KMS-11 (cell line): ENCODE results near the gene FGF12.

Source experiments
- H2AFZ ChIP-seq: fragments of 200-600 bp; sonication (generic); 2 replicates; pipeline ENCODE4 v1.6.1; 2016; ENCODE audit warnings: antibody characterized with exemption, mixed run types, low read depth
- H3K27ac ChIP-seq: fragments of 200-600 bp; sonication (generic); 2 replicates; pipeline ENCODE4 v1.6.1; 2016; ENCODE audit warnings: mild to moderate bottlenecking, mixed run types
- H3K27me3 ChIP-seq: fragments of 200-600 bp; sonication (generic); 2 replicates; pipeline ENCODE4 v1.6.1; 2017; ENCODE audit warnings: mild to moderate bottlenecking, low read depth, mixed run types, moderate library complexity; ENCODE audit not compliant: insufficient read depth
- H3K36me3 ChIP-seq: fragments of 200-600 bp; sonication (generic); 2 replicates; pipeline ENCODE4 v1.6.1; 2017; ENCODE audit warnings: mild to moderate bottlenecking, mixed run types; ENCODE audit not compliant: insufficient read depth
- H3K4me1 ChIP-seq: fragments of 200-600 bp; sonication (generic); 2 replicates; pipeline ENCODE4 v1.6.1; 2016; ENCODE audit warnings: mild to moderate bottlenecking, low read depth, mixed run types; ENCODE audit not compliant: poor library complexity, severe bottlenecking
- H3K4me2 ChIP-seq: fragments of 200-600 bp; sonication (generic); 2 replicates; pipeline ENCODE4 v1.7.0; 2016; ENCODE audit warnings: mild to moderate bottlenecking, mixed run types
- H3K4me3 ChIP-seq: fragments of 200-600 bp; sonication (generic); IDR thresholded peaks from 2 replicates; pipeline ENCODE4 v1.6.1; 2017; ENCODE audit warnings: low read depth, low read length, mixed read lengths; ENCODE audit not compliant: insufficient read depth
- H3K79me2 ChIP-seq: fragments of 200-600 bp; sonication (generic); 2 replicates; pipeline ENCODE4 v1.6.1; 2016; ENCODE audit warnings: low read depth, mixed run types; ENCODE audit not compliant: insufficient read depth
- H3K9ac ChIP-seq: fragments of 200-600 bp; sonication (generic); 2 replicates; pipeline ENCODE4 v1.6.1; 2016; ENCODE audit warnings: mild to moderate bottlenecking, mixed run types
- H4K20me1 ChIP-seq: fragments of 200-600 bp; sonication (generic); 2 replicates; pipeline ENCODE4 v1.6.1; 2016; ENCODE audit warnings: mild to moderate bottlenecking, mixed run types; ENCODE audit not compliant: insufficient read depth
- TF ChIP-seq, protein P1 (sequence below): fragments of 200-600 bp; sonication (generic); conservative IDR thresholded peaks from 2 replicates; pipeline ENCODE4 v1.6.1; 2017; ENCODE audit warnings: low read depth, mild to moderate bottlenecking, antibody characterized with exemption, low read length, moderate library complexity, mixed read lengths

Gene FGF12

DNA sequence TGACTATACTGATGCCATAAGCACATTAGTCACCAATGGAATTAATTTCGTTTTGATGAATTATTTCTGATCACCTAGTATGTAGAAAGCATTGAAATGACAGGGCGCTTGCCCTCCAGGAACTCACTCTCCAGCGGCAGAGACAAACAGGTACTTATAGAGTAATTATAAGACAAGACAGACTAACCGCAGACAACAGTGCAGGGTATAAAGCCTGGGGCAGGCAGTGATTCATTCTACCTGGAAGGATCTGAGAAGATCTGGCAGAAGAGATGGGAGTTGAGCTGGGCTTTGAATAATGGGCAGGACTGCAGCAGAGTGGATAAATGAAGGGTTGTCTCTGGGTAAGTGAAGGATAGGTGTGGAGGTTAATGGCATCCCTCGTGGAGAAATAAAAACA lies 331.8 kb downstream of the FGF12 start:
- H2AFZ ChIP-seq = no peak overlapping the region
- no peak overlapping the region for H3K27ac ChIP-seq
- H4K20me1 ChIP-seq = no peaks in the 10 kb centered on the region
- no peaks in the 10 kb centered on the region for H3K27me3 ChIP-seq
- no peak overlapping the region for H3K9ac ChIP-seq
- no peak overlapping the region for H3K4me2 ChIP-seq
- no peaks in the 10 kb centered on the region for H3K4me1 ChIP-seq
- H3K36me3 ChIP-seq = no peaks in the 10 kb centered on the region
- TF ChIP-seq, protein P1, sequence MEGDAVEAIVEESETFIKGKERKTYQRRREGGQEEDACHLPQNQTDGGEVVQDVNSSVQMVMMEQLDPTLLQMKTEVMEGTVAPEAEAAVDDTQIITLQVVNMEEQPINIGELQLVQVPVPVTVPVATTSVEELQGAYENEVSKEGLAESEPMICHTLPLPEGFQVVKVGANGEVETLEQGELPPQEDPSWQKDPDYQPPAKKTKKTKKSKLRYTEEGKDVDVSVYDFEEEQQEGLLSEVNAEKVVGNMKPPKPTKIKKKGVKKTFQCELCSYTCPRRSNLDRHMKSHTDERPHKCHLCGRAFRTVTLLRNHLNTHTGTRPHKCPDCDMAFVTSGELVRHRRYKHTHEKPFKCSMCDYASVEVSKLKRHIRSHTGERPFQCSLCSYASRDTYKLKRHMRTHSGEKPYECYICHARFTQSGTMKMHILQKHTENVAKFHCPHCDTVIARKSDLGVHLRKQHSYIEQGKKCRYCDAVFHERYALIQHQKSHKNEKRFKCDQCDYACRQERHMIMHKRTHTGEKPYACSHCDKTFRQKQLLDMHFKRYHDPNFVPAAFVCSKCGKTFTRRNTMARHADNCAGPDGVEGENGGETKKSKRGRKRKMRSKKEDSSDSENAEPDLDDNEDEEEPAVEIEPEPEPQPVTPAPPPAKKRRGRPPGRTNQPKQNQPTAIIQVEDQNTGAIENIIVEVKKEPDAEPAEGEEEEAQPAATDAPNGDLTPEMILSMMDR = no peak
- H3K4me3 ChIP-seq = no peak overlapping the region
- no peaks in the 10 kb centered on the region for H3K79me2 ChIP-seq

DNA sequence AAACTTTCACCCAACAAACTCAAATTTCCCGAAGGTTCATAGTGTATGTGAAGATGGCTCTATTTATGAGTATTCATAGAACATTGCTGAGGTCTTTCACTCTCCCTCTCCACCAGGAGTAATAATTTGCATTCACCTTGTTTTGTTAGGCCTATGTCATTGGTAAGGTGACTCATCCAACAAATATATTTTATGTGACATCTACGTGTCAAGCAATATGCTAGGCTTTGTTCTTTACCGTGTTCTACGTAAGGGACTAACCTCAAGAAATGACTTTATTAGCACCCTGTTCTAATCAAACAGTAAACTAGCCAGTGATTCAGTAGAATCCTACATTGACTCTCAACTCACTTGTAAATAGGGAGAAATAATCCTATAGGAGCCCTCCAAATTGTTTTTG lies 334.4 kb downstream of the FGF12 start:
- Histone ChIP-seq H3K9ac (no peak overlapping the region), H4K20me1 (no peaks in the 10 kb centered on the region), H3K36me3 (no peaks in the 10 kb centered on the region), H3K27me3 (no peaks in the 10 kb centered on the region), H3K4me2 (no peak overlapping the region), H3K27ac (no peak overlapping the region), H3K79me2 (no peaks in the 10 kb centered on the region), H3K4me3 (no peak overlapping the region), H2AFZ (no peak overlapping the region), H3K4me1 (no peaks in the 10 kb centered on the region)
- TF ChIP-seq, protein P1 = no peak

DNA sequence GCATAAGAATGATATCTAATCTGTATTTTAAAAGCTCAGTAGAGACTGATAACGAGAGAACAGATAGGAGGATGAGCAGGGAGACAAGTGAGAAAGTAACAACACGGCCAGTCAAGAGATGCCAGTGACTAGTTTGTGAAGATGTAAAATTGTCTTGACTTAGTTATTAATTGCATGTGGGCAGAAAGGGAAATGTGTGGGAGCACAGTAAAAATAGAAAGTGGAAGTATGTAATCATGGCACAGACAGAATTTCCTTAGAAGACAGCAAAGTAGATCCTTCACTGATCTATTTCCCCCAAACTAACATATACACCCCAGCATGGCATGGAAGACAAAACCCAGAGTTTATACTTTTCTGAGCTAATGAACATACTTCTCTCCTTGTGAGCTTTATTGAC lies 344.5 kb downstream of the FGF12 start:
- Histone ChIP-seq H3K4me2 (no peak overlapping the region), H3K27ac (no peak overlapping the region), H3K4me1 (no peaks in the 10 kb centered on the region), H4K20me1 (no peaks in the 10 kb centered on the region), H3K9ac (no peak overlapping the region), H3K4me3 (no peak overlapping the region), H2AFZ (no peak overlapping the region), H3K79me2 (no peaks in the 10 kb centered on the region), H3K36me3 (no peaks in the 10 kb centered on the region), H3K27me3 (no peaks in the 10 kb centered on the region)
- TF ChIP-seq, protein P1 = no peak

DNA sequence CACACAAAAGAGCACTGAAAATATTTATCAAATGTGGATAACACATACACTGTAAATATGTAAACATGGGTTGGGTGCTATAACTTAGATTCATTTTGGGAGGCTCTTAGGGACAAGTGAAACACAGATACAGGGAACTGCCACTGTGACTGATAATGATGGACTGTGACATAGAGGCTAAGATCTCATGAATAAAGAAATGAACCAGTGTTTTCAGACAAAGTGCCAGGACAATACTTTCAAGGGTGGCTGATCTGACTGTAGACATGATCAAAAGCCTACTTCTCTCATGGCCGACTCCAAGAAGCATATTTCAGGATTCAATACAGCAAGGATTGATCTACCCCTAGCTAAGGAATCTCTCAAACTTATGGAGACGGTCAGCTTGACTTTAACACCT lies 353.8 kb downstream of the FGF12 start:
- TF ChIP-seq, protein P1 = no peak
- no peak overlapping the region for H3K4me2 ChIP-seq
- no peaks in the 10 kb centered on the region for H3K27me3 ChIP-seq
- no peaks in the 10 kb centered on the region for H3K79me2 ChIP-seq
- H2AFZ ChIP-seq = no peak overlapping the region
- H3K27ac ChIP-seq = no peak overlapping the region
- no peaks in the 10 kb centered on the region for H3K4me1 ChIP-seq
- no peaks in the 10 kb centered on the region for H4K20me1 ChIP-seq
- no peaks in the 10 kb centered on the region for H3K36me3 ChIP-seq
- no peak overlapping the region for H3K4me3 ChIP-seq
- no peak overlapping the region for H3K9ac ChIP-seq

DNA sequence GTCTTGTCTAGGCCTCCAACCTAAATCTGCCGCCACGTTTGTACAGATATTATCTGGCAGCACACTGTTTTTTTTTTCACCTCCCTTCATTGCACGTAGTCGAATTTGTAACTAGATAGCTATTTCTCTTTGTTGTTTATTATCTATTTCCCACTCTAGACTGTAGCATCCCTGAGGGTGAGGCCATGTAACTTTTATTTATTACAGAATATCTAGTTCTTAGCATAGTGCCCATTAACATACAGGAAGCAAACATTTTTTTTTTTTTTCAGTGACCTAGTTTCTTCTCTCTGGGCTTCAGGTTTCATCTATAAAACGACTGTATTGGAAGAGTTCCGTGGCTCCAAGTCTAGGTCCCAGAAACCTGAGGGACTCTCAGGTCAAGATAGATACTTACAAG lies 354.3 kb downstream of the FGF12 start:
- H3K4me2 ChIP-seq = no peak overlapping the region
- TF ChIP-seq, protein P1 = no peak
- H2AFZ ChIP-seq = no peak overlapping the region
- no peak overlapping the region for H3K27ac ChIP-seq
- no peaks in the 10 kb centered on the region for H4K20me1 ChIP-seq
- no peaks in the 10 kb centered on the region for H3K4me1 ChIP-seq
- no peaks in the 10 kb centered on the region for H3K36me3 ChIP-seq
- H3K4me3 ChIP-seq = no peak overlapping the region
- H3K27me3 ChIP-seq = no peaks in the 10 kb centered on the region
- no peak overlapping the region for H3K9ac ChIP-seq
- no peaks in the 10 kb centered on the region for H3K79me2 ChIP-seq
